Astrocyte of the cerebellum (primary cell): ENCODE results near the gene NOL11.
"Not testable (repeated sequence)": the region's sequence is repeated elsewhere in the genome, so short reads cannot be mapped to it uniquely, and the experiment has no call there.

Source experiments
- DNase-seq: peaks from one replicate; pipeline ENCODE4 v3.0.0-alpha.2; 2011; ENCODE audit warnings: low read depth
- H3K4me3 ChIP-seq: 2 replicates; pipeline ENCODE4 v1.5.1; 2011; ENCODE audit warnings: mild to moderate bottlenecking, low read depth, low read length, moderate library complexity
- CTCF ChIP-seq: IDR thresholded peaks from 2 replicates; pipeline ENCODE4 v1.5.1; 2012; ENCODE audit warnings: low read length, low read depth, moderate library complexity, mild to moderate bottlenecking; ENCODE audit errors: missing control alignments
- in situ Hi-C: cut with HindIII; loops from 2 replicates; pipeline ENCODE4 v1.10.0; 2017; ENCODE audit warnings: low sequenced_read_pairs

The NOL11 gene

GRCh38 chr17:67750067-67750466 is 32.3 kb downstream of the NOL11 start:
- no peak for TF ChIP-seq CTCF
- no peak overlapping the region for H3K4me3 ChIP-seq
- DNase-seq, result no peak
- in situ Hi-C loops, result no loop called here

DNA sequence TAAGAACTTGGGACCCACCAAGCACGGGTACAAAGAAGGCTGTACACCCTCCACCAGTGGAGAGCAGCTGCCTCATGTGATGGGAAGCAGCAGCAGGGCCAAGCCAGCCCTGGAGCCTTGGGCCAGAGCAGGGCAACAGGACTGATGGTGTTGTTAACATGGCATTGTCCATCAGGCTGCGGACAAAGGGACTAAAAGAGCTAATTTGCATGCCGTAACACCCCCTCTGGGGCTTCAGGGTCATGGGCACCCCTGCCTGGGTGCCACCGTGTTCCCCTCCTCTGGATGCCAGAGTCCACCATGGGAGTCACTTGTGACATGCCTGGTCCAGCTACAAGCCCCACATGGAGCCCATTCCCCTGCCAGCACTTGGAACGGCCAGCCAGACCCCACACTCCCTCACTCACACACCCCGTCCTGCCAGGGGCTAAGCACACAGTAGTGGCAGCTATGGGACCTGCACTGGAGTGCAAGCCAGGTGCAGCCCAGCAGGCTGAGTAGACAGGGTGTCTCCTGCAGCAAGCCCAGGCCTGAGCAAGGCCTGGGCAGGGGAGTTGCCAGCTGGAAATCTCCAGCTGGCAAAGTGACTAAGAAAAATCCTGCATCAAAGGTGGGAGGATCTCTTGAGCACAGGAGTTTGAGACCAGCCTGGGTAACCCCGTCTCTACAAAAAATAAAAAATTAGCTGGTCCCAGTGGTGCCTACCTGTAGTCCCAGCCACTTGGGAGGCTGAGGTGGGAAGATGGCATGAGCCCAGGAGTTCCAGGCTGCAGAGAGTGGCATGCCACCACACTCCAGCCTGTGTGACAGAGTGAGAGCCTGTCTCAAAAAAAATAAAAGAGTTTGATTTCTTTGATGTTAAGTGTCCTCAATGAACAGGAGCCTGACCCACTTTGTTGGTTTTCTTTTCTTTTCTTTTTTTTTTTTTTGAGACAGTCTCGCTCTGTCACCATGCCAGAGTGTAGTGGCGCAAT is 33.7 kb downstream of the NOL11 start:
- no peak overlapping the region for H3K4me3 ChIP-seq
- in situ Hi-C loops, result no loop called here
- DNase-seq, result no peak
- TF ChIP-seq CTCF, result no peak

DNA sequence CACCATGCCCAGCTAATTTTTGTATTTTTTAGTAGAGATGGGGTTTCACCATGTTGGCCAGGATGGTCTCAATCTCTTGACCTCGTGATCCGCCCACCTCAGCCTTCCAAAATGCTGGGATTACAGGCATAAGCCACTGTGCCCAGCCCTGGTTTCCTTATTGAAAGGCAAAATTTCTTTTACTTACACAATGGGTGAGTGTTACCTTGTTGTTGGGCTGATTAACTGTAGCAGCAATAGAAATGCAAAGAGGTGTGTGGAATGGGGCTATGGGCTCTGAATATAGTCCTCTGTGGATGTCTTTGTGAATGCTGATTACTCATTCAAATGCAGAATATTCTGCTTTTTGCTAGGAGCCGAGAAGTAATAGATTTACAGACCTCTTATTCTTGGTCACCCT is 34.4 kb downstream of the NOL11 start:
- in situ Hi-C loops, H3K4me3 ChIP-seq, DNase-seq: not testable (repeated sequence)

DNA sequence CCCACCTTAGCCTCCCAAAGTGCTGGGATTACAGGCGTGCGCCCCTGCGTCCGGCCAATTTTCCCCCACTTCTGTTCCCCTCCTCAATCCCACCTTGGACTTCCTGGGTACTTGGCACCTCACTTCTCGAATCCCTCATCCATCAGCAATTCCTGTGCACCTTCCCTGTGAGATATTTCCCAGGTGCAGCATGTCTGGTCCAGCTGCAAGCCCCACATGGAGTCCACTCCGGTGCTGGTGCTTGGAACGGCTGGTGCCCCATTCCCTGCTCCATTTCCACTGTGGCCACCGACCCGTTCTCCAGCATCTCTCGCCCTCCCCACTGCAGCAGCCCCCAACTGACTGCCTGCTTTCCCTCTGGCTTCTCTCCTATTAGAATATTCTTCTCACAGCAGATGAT is 35.3 kb downstream of the NOL11 start:
- in situ Hi-C loops, result no loop called here
- no peak for DNase-seq
- H3K4me3 ChIP-seq, result no peak overlapping the region
- no peak for TF ChIP-seq CTCF

GRCh38 chr17:67754001-67754400 is 36.3 kb downstream of the NOL11 start:
- in situ Hi-C loops, result no loop called here
- no peak overlapping the region for H3K4me3 ChIP-seq
- no peak for DNase-seq
- TF ChIP-seq CTCF, result no peak

DNA sequence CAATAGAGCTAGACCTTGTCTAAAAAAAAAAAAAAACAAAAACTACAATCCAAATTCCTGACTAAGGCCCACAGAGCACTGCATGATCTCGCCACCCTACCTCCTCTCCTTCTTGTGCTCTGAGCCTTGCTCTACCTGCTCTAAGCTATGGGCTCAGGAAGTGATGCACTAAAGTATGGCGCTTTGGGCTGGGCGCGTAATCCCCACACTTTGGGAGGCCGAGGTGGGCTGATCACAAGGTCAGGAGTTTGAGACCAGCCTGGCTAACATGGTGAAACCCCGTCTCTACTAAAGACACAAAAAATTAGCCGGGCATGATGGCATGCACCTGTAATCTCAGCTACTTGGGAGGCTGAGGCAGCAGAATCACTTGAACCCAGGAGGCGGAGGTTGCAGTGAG is 37.0 kb downstream of the NOL11 start:
- DNase-seq, in situ Hi-C loops, H3K4me3 ChIP-seq: not testable (repeated sequence)

GRCh38 chr17:67756766-67757165 is 39.0 kb downstream of the NOL11 start:
- H3K4me3 ChIP-seq, in situ Hi-C loops, DNase-seq: not testable (repeated sequence)

DNA sequence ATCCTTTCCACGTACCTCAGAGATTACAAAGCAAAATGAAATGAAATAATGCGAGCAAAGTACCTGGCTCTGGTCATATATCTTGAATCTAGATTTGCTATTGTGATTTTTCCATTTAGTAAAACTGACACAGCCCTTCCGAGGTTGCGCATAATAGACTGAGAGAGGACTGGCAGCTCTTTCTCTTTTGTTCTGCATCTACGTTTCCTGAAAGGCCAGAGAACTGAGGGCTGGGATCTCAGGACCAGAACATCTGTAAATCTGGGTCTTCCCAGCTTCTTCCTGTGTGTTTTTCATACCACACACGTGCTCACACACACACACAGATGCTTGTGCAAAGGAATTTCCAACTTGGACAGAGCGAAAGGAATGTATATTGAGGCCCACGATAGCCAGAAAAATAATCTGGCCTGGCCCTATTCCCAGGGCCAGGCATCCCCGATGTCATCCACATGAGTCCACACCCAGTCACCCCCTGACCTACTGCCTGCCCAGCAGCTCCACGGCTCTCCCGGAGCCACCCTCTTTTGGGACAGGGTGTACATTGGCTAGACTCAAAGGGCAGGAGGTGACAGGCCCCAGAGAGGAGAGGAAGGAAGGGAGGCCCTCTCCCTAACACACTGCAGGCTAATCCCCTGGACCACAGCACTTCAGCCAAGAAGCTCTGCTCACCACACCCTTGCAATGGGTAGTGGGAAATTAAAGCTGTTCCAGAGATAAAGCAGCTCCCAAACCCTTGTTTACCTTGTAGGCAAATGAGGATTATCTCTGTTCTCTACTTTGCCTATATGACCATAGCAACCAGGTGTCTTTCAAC is 41.8 kb downstream of the NOL11 start:
- TF ChIP-seq CTCF, result no peak
- in situ Hi-C loops, result no loop called here

More for the DNA sequence above, 41.8 kb downstream of the NOL11 start:
- no peak for DNase-seq
- H3K4me3 ChIP-seq, result no peak overlapping the region
